ENCODE measurements around the gene GOLGA1.

DNA sequence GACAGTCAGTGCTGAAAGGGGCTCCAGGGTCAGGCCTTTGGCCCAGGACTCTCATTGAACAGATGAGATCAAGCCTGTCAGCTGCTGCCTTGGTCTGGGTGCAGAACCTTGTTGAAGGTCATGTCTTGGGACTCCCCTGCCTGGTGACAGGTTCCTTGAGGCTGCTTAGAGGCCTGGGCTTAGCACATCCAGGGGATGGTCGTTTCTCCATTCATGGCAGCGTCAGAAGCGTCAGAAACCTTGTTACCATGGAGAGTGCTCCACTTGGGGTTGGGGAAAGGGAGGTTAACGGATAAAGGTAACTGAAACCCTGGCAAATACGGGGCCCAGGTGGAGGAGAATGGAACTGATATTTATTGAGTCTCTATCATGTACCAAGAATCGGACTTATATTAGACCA, 70.2 kb downstream of the GOLGA1 start:
- TF ChIP-seq POLR2AphosphoS5 (IDR thresholded peaks at IDR 0.05; ENCODE audit: borderline replicate concordance, low read depth, low read length), result no peak
- TF ChIP-seq EZH2 (IDR thresholded peaks at IDR 0.05), result no peak

Measured in SK-N-MC (cell line).